Measurements from ENCODE around the gene MED15. TPM values are rescaled to one million over a fixed set of nuclear protein-coding genes. Genes with fewer than 3 reads are reported as not detected.
A peak's percentile ranks its signal among the peaks of the same experiment; 100 is the strongest.

The MED15 gene
- total RNA-seq, 1 experiment from 2014 or later, result 17.2 TPM

DNA sequence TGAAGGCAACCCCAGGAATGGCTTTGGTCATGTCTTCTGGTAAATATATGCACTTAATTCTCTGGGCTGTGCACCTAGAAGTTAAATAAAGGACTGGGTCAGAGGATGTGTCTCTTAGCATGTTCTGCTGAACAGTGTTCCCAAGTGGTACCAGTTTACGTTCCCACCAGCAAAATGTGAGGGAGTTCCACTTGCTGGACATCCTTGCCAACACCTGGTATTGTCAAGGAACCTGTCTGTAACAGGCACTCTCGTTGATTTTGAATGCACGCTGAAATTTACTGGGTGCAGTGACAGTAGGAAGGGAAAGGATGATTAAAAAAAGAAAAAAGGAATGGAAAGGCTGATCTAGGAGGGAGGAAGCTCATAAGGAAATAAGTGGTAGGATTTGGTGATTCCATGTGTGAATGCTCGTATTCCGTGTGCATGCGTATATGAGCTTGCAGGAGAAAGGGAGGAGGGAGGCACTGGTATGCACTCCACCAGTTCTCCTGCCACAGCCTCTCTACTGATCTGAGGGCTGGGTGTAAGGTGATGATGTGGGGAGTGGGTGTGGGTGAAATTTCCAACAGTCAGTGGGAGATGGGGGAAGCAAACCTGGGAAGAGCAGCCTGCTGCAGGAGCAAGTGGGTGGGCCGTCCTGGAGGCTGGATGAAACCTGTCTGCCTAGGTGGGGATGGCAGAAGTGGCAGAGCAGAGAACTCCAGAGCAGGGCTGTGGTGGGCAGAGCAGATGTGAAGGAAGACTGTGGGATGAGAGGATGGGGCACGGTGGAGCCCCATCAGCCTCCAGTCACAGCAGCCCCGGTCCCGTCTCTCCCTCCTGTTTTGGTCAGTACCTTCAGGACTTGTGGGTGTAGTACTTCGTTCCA is 15.0 kb downstream of the MED15 start:
- no peaks in the 10 kb centered on the region for H3K27me3 ChIP-seq
- H3K4me3 ChIP-seq, result no peak overlapping the region

DNA sequence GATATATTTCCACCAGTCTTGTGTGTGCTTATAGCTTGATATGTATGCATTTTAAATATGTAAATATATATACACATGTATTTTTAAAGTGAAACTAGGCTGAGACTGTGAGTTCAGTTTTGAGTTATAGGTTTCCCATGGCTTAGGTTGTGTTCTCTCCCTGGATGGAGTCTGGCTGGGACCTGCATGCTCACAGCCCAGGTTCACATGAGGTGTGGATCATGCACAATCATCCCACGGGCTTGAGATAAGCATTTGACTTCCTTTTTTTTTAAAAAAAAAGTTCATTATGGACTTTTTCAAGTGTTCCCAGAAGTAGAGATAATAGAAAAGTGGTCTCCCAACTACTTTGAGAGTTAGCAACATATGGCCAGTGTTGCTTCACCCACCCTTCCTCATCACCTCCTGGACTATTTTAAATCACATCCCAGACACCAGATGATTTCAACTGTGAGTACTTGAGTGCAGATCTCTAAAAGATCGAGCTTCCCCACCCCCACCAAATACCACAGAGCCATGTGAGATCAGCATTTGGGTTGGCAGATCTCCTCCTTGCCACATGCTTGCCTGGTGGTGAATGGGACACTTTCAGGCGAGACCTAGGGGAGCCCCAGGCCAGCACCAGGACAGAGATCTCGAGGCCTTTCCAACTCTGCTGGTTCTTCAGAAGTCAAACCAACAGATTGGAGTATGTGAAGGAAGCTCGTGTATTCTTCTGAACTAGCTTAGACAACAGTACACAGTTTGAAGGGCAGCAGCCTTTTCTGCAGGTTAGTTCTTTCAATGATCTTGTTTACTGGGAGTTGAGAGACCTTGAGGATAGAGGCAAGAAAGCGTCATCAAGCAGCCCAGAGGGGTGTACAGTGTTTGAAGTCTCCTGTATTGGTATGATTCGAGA is 15.9 kb downstream of the MED15 start:
- Histone ChIP-seq H3K9me3 (no peaks in the 10 kb centered on the region), H3K27me3 (no peaks in the 10 kb centered on the region), H3K4me3 (no peak overlapping the region), H3K36me3 (peaks cover 55% of the 10 kb centered on the region)
- DNase-seq, result no peak

More for the DNA sequence above, 15.0 kb downstream of the MED15 start:
- Histone ChIP-seq H3K36me3 (peaks cover 56% of the 10 kb centered on the region), H3K9me3 (no peaks in the 10 kb centered on the region)
- no peak for DNase-seq

DNA sequence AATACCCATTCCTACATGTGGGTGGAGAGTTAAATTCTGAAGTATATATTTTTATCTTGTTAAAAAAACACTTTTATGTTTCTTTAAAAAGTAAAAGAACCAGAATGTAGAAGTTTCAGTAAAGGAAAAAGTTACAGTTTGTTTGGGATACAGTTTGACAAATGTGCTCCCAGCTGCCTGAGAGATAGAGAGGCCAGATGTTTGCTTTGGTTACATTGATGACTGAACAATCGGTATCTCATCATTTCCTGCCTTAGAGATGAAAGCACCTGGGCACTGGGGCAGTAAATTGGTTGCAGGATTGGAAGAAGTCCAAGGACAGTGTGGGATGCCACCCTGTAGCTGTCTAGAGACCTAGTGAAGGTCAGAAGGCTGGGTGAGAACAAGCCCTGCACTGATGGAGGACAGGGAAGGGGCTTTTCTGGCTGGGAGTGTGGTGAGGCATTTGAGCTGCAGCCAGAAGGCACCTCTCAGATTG is 16.6 kb downstream of the MED15 start:
- H3K9me3 ChIP-seq, result no peaks in the 10 kb centered on the region
- no peaks in the 10 kb centered on the region for H3K27me3 ChIP-seq
- peaks cover 52% of the 10 kb centered on the region for H3K36me3 ChIP-seq
- no peak overlapping the region for H3K4me3 ChIP-seq
- no peak for DNase-seq

DNA sequence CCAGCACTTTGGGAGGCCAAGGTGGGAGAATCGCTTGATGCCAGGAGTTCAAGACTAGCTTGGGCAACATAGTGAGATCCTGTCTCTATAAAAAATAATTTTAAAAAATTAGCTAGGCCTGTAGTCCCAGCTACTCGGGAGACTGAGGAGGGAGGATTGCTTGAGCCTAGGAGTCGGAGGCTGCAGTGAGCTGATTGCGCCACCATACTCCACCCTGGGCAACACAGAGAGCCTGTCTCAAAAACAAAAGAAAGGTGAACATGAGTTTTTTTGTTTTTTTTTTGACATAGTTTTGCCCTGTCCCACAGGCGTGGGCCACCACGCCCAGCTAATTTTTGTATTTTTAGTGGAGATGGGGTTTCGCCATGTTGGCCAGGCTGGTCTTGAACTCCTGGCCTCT is 17.6 kb downstream of the MED15 start:
- no peaks in the 10 kb centered on the region for H3K9me3 ChIP-seq
- H3K4me3 ChIP-seq, result no peak overlapping the region
- no peaks in the 10 kb centered on the region for H3K27me3 ChIP-seq
- H3K36me3 ChIP-seq, result peaks cover 49% of the 10 kb centered on the region
- no peak for DNase-seq

DNA sequence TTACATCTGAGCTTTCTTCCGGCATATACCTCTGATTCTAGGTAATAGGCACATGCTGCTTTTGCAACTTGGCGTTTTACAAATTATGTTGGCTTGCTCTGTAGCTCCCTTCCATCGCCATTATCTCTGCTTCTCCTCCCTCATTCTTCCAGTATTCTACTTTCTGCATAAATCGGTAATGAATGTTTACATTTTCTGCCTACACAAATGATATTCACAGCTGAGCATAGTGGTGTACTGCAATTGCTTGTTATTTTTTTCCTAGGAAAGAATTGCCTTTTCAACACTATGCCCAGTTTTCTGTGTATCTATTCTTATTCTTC is 18.9 kb downstream of the MED15 start:
- Histone ChIP-seq H3K27me3 (no peaks in the 10 kb centered on the region), H3K36me3 (peaks cover 42% of the 10 kb centered on the region), H3K9me3 (no peaks in the 10 kb centered on the region), H3K4me3 (no peak overlapping the region)
- DNase-seq, result no peak

DNA sequence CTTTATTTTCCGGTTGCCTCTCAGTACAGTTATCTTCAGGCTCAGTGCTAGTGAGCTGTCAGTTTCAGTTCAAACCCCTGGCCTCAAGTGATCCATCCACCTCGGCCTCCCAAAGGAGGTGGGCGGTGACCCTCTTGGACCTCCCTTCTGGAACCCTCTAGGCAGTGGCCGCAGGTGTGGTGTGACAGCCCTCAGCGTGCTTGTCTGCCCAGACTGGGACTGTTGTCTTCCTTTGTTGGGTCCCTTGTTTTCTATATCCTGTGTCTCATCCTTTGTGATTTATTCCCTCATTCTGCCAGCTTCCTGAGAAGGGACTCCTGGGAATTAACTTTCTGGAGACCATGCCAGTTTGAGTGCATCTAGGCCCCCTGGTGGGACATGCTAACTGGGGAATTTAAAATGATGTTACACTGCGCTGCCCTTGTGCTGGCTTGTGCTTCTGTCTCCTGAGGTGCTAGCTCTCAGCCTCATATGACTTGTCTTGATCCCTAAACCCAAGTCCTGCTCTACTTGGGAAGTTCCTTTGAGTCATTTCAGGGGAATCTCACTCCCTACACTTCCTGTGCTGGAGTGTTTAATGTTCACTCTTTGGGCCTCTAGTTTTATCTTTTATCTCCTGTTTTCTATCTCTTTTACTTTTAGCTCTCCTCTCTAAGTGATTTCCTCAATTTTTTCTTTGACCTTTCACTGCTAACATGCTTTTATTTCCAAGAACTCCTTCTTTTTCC is 19.4 kb downstream of the MED15 start:
- Histone ChIP-seq H3K4me3 (no peak overlapping the region), H3K36me3 (peaks cover 40% of the 10 kb centered on the region), H3K9me3 (no peaks in the 10 kb centered on the region), H3K27me3 (no peaks in the 10 kb centered on the region)
- DNase-seq, result peak; percentile 67

DNA sequence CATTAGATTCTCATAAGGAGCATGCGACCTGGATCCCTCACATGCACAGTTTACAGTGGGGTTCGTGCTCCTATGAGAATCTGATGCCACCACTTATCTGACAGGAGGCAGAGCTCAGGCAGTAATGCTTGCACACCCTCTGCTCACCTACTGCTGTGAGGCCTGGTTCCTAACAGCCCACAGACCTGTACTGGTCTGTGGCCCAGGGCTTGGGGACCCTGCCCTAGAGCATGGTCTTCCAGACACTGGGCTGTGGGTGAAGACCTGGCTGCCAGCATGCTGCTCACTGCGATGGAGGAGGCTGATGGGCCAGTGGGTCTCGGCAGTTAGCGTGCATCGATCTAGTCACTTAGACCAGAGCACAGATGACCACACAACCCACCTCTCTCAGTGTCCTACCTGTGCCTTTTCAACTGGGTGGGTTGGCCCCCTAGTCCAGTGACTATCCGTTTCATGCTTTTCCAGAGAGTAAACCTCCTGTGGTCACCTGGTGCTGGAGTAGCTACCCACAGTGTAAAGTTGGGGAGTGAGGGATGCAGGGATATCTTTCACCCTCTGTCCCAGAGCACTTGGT is 21.1 kb downstream of the MED15 start:
- no peaks in the 10 kb centered on the region for H3K27me3 ChIP-seq
- no peak for DNase-seq
- peaks cover 42% of the 10 kb centered on the region for H3K36me3 ChIP-seq
- no peak overlapping the region for H3K4me3 ChIP-seq
- no peaks in the 10 kb centered on the region for H3K9me3 ChIP-seq

DNA sequence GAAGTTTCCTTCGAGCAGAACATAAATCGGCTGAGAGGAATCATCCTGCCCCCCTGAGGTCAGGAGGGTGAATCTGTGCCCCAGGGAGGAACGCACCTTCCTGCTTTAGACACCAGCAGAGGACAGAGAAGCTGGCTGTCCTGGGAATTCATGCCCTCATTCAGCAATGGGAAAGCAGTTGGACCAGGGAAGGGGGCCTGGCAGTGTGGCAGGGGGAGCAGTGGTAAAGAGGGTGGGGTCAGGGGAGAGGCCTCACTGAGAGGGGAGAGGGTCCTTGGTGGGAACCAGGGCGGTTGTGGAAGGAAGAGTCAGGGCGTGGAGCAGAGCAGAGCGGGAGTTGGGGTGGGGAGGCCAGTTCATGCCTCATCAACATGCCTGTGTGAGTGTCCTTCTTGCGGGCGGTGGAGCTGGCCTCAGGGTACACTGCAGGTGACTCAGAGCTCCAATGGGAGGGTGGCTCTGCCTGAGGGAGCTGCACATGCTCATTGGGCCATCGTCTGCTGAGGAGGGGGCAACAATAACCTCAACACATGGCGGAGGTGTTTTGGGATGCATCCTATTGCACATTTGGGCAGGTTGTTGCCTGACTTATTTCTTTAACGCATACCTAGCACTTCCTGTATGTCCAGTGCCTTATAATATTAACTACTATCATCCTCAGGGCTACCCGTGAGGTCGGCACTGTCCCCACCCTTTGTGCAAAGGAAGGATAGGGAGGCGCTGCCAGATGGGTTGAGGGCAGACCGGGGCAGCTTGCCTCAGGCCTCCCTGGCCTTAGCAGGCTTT is 23.2 kb downstream of the MED15 start:
- Histone ChIP-seq H3K4me3 (no peak overlapping the region), H3K9me3 (no peaks in the 10 kb centered on the region)
- peak; percentile 75 for DNase-seq

DNA sequence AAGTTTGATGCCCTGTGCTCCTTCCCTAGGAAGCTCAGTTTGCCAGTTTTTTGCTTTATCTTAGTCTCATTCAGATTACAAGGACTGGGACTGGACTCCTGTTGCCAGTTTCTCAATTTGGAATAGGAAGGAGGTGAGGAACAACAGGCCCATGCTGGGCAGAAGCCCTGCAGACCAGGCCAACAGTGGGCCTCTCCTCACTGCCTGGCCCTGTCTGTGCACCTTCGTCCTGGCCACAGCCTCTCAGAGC is 23.7 kb downstream of the MED15 start:
- Histone ChIP-seq H3K4me3 (no peak overlapping the region), H3K27me3 (no peaks in the 10 kb centered on the region), H3K36me3 (peaks cover 51% of the 10 kb centered on the region), H3K9me3 (no peaks in the 10 kb centered on the region)
- no peak for DNase-seq

More for the DNA sequence above, 23.2 kb downstream of the MED15 start:
- H3K36me3 ChIP-seq, result peaks cover 55% of the 10 kb centered on the region
- H3K27me3 ChIP-seq, result no peaks in the 10 kb centered on the region

DNA sequence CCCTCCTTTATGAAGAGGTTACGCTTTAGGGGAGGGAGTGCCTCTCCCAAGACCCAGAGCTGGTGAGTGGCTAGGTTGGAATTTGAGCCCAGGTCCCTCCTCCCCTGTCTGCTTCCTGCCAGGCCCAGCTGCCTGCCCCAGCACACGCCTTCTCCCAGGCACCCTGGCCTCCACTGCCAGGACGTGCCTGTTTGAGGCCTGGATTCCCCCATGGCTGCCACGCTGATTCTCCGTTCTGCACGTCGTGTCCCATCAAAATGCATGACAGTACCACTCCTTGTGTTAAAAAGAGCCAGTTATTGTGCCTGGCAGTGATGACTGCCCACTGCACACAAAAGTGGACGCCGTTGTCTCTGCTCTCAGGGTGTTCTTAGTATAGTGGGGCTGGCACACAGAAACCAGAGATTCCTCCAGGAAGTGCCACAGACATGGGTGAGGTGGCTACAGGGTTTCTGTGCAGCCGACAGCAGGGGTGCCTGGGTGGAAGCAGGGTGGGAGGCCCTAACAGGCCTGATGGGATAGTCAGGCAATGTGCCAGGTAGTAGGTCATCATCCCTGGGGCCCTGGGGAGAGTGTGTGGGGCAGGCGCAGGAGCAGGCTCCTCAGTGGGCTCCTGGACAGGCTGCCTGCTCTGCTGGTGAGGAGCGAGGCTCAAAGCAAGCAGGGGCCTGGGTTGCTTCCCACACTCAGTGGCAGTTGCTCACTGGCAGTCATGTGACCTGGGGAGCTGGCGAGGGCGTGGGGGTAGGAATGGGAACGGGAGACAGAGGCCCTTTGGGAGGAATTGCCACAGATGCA is 24.2 kb downstream of the MED15 start:
- peaks cover 49% of the 10 kb centered on the region for H3K36me3 ChIP-seq
- H3K4me3 ChIP-seq, result no peak overlapping the region
- H3K27me3 ChIP-seq, result no peaks in the 10 kb centered on the region
- peak; percentile 94 for DNase-seq
- no peaks in the 10 kb centered on the region for H3K9me3 ChIP-seq

DNA sequence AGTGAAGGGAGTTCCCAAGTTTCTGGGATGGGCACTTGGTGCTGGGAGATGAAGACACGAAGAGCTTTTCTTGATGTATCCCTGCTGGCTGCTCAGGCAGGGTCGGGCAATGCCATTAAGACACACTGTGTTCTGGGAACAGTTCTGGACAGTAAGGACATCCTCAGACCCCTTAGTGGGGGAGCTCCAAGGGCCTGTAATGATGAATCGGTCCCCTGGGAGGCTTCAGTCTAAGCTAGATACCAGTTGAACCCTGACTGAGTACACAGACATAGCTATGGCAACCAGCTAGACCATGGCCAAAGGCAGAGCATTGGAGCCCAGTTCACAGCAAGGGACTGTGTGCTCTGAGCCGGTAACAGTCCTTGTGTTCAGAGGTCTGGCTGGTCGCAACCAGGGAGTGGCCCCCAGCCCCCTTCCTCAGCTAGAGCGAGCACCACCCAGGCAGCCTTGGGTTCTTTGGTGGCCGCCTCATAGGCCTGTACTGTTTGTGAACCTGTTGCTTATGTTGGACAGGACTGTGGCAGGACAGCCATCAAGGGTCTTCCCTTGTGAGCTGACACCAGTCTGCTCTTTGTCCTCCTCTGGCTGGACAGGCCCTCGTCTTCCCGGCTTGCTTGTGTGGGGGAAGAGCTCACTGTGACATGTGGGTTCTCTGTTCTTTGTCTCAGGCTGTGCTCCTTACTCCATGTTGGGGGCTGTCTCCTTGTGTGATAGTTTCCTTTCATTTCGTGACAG is 25.0 kb downstream of the MED15 start:
- H3K27me3 ChIP-seq, result no peaks in the 10 kb centered on the region
- no peak overlapping the region for H3K4me3 ChIP-seq
- DNase-seq, result no peak
- peaks cover 56% of the 10 kb centered on the region for H3K36me3 ChIP-seq
- H3K9me3 ChIP-seq, result no peaks in the 10 kb centered on the region

DNA sequence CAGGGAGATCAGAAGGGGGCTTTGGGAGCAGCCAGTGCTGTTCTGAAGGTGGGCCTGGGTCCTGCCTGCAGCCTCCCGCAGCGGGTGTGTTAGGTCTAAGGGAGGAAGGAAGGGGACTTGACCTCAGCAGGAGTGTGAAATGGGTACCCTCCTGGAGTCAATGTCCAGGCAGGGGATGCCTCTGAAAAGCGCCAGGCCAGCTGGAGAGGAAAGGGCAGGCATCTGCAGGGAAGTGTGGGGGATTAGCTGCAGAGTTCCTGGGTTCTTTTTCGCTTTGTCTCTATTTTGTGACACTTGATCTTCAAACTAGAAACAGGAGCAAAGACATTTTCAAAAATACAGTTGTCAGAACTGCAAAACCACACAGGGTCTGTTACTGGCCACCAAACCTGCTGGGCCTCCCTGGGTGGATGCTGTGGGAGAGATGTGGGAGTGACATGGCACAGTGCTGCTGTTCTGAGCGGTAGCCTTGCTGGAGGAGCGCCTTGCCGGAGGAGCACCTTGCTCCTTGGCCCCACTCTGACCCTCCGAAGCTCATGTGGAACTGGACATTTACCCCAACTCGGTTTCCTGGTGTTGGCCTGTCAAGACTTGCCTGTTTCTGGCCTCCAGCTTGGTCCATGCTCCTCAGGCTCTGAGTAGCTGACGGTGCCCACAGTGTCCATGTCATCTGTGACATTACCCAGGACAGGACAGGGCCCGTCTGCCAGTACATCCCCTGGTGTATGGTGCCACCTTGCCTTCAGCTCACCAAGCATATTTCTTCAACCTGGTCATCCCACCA is 25.9 kb downstream of the MED15 start:
- Histone ChIP-seq H3K9me3 (no peaks in the 10 kb centered on the region), H3K27me3 (no peaks in the 10 kb centered on the region), H3K4me3 (no peak overlapping the region), H3K36me3 (peaks cover 56% of the 10 kb centered on the region)
- DNase-seq, result no peak

DNA sequence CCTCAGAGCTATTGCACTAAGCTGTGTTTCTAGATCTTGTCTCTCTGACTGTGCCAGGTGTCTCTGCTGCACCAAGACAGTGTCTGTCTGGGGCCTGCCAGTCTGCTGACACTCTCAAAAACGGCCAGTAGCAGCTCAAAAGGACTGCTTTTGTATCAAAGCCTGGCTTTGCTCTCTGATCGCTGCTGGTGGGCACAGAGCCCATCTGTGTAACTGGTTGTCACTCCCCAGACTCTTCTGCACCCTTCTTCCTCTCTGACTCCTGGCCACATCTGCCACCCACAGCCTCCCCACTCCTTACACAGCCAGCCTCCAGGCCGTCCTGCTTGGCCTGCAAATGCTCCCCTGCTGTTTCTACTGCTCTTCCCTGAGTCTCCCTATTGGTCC is 26.5 kb downstream of the MED15 start:
- Histone ChIP-seq H3K27me3 (no peaks in the 10 kb centered on the region), H3K9me3 (no peaks in the 10 kb centered on the region), H3K4me3 (no peak overlapping the region), H3K36me3 (peaks cover 58% of the 10 kb centered on the region)
- no peak for DNase-seq

DNA sequence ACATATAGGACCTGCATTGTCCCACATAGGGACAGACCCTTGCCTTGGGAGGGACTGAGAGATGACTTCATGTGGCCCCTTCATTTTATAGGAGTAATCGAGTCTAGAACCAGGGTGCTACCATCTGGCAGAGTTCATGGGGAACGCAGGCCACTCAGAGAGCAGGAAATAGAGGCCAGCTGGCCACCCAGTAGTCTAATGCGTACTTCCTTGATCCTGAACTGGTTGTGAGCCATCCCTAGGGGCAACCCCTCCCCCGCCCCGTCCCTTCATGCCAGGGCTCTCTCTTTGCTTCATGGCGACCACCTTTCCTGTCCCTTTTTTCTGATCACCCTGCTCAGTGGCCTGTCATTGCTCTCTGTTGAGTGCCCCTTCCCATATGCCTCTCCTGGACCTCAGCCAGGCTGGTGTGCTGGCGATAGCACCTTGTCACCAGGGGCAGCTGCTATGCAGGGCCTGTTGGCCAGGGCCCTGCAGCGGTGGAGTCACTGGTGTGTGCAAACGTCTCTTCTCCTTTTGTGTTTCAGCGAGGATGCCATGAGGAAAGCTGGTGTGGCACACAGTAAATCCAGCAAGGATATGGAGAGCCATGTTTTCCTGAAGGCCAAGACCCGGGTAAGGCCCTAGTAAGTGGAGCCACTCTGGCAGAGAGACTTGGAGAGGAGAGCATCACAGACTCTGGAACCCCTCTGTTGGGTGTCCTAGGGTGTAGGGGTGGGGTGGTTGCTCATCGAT is 29.3 kb downstream of the MED15 start:
- no peak overlapping the region for H3K4me3 ChIP-seq
- no peaks in the 10 kb centered on the region for H3K27me3 ChIP-seq
- peaks cover 79% of the 10 kb centered on the region for H3K36me3 ChIP-seq
- DNase-seq, result no peak
- H3K9me3 ChIP-seq, result no peaks in the 10 kb centered on the region
